ENCODE measurements around the gene MRPL4. TPM values are rescaled to one million over a fixed set of nuclear protein-coding genes. Genes with fewer than 3 reads are reported as not detected.

The MRPL4 gene
- total RNA-seq, 1 experiment from 2014 or later: 112 TPM

GRCh38 chr19:10205636-10206035 lies 46.4 kb upstream of the MRPL4 start:
- H3K9me3 Mint-ChIP-seq: peaks cover 16% of the 10 kb centered on the region
- CTCF ChIA-PET: interaction anchor here (0.6 to 1.7 kb wide), 5 partner anchors 22 to 198 kb away, joined by 3 to 11 read pairs (median 4); partner anchors contain the start of gene CDC37
- DNase-seq (ENCODE audit: low spot score) (no peak), ATAC-seq (no peak)
- H3K36me3 Mint-ChIP-seq: no peaks in the 10 kb centered on the region; the same call in 1 of the 2 replicates
- H3K27ac Mint-ChIP-seq: no peak overlapping the region
- POLR2A ChIA-PET: interaction anchor here (0.7 kb wide), 1 partner anchor 16 kb away, joined by 3 read pairs; no protein-coding TSS in a partner anchor
- peaks cover 15% of the 10 kb centered on the region for H3K4me1 Mint-ChIP-seq
- peaks cover 4% of the 10 kb centered on the region for H3K27me3 Mint-ChIP-seq (ENCODE audit: low read depth)
- no peak for TF ChIP-seq KAT7 (CRISPR knock-in tag; IDR thresholded peaks at IDR 0.05; ENCODE audit: borderline replicate concordance)
- TF ChIP-seq ZNF121 (CRISPR knock-in tag; IDR thresholded peaks at IDR 0.05): no peak
- TF ChIP-seq, protein P1, sequence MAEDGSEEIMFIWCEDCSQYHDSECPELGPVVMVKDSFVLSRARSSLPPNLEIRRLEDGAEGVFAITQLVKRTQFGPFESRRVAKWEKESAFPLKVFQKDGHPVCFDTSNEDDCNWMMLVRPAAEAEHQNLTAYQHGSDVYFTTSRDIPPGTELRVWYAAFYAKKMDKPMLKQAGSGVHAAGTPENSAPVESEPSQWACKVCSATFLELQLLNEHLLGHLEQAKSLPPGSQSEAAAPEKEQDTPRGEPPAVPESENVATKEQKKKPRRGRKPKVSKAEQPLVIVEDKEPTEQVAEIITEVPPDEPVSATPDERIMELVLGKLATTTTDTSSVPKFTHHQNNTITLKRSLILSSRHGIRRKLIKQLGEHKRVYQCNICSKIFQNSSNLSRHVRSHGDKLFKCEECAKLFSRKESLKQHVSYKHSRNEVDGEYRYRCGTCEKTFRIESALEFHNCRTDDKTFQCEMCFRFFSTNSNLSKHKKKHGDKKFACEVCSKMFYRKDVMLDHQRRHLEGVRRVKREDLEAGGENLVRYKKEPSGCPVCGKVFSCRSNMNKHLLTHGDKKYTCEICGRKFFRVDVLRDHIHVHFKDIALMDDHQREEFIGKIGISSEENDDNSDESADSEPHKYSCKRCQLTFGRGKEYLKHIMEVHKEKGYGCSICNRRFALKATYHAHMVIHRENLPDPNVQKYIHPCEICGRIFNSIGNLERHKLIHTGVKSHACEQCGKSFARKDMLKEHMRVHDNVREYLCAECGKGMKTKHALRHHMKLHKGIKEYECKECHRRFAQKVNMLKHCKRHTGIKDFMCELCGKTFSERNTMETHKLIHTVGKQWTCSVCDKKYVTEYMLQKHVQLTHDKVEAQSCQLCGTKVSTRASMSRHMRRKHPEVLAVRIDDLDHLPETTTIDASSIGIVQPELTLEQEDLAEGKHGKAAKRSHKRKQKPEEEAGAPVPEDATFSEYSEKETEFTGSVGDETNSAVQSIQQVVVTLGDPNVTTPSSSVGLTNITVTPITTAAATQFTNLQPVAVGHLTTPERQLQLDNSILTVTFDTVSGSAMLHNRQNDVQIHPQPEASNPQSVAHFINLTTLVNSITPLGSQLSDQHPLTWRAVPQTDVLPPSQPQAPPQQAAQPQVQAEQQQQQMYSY (CRISPR knock-in tag; IDR thresholded peaks at IDR 0.05): no peak
- TF ChIP-seq SOX15 (CRISPR knock-in tag; IDR thresholded peaks at IDR 0.05): no peak
- TF ChIP-seq GABPB1 (CRISPR knock-in tag; IDR thresholded peaks at IDR 0.05): no peak
- TF ChIP-seq ZBTB21 (CRISPR knock-in tag; IDR thresholded peaks at IDR 0.05; ENCODE audit: borderline replicate concordance): no peak
- no peak for TF ChIP-seq RORB (CRISPR knock-in tag; IDR thresholded peaks at IDR 0.05)
- TF ChIP-seq ZNF138 (CRISPR knock-in tag; conservative IDR thresholded peaks at IDR 0.05): no peak
- no peak for TF ChIP-seq RELA (CRISPR knock-in tag; IDR thresholded peaks at IDR 0.05; ENCODE audit: borderline replicate concordance)
- TF ChIP-seq, protein P2, sequence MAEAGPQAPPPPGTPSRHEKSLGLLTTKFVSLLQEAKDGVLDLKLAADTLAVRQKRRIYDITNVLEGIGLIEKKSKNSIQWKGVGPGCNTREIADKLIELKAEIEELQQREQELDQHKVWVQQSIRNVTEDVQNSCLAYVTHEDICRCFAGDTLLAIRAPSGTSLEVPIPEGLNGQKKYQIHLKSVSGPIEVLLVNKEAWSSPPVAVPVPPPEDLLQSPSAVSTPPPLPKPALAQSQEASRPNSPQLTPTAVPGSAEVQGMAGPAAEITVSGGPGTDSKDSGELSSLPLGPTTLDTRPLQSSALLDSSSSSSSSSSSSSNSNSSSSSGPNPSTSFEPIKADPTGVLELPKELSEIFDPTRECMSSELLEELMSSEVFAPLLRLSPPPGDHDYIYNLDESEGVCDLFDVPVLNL (CRISPR knock-in tag; IDR thresholded peaks at IDR 0.05; ENCODE audit: borderline replicate concordance, low read depth): no peak
- no peak for TF ChIP-seq CDX4 (CRISPR knock-in tag; IDR thresholded peaks at IDR 0.05; ENCODE audit: borderline replicate concordance)
- TF ChIP-seq SMAD3 (CRISPR knock-in tag; IDR thresholded peaks at IDR 0.05; ENCODE audit: borderline replicate concordance): no peak
- no peak for TF ChIP-seq CBFB (CRISPR knock-in tag; IDR thresholded peaks at IDR 0.05; ENCODE audit: low read depth)
- no peak for TF ChIP-seq MXD4 (CRISPR knock-in tag; IDR thresholded peaks at IDR 0.05; ENCODE audit: borderline replicate concordance)
- TF ChIP-seq, protein P3, sequence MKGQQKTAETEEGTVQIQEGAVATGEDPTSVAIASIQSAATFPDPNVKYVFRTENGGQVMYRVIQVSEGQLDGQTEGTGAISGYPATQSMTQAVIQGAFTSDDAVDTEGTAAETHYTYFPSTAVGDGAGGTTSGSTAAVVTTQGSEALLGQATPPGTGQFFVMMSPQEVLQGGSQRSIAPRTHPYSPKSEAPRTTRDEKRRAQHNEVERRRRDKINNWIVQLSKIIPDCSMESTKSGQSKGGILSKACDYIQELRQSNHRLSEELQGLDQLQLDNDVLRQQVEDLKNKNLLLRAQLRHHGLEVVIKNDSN (CRISPR knock-in tag; IDR thresholded peaks at IDR 0.05): no peak
- no peak for TF ChIP-seq OVOL2 (CRISPR knock-in tag; IDR thresholded peaks at IDR 0.05; ENCODE audit: borderline replicate concordance)
- H3K4me3 Mint-ChIP-seq: no peak overlapping the region

GRCh38 chr19:10206226-10206885 lies 45.7 kb upstream of the MRPL4 start:
- ChIA-PET CTCF (interaction anchor here (0.6 to 1.7 kb wide), 7 partner anchors 10 to 197 kb away, joined by 3 to 11 read pairs (median 4); partner anchors contain the start of gene CDC37), POLR2A (interaction anchor here (0.5 kb wide), 1 partner anchor 1744 kb away, joined by 5 read pairs; no protein-coding TSS in a partner anchor)
- Mint-ChIP-seq H3K4me3 (no peak overlapping the region), H3K27ac (no peak overlapping the region), H3K9me3 (peaks cover 16% of the 10 kb centered on the region), H3K27me3 (ENCODE audit: low read depth) (peaks cover 4% of the 10 kb centered on the region), H3K4me1 (peaks cover 15% of the 10 kb centered on the region), H3K36me3 (no peaks in the 10 kb centered on the region; the same call in 1 of the 2 replicates)
- DNase-seq (ENCODE audit: low spot score): no peak
- TF ChIP-seq, protein P4, sequence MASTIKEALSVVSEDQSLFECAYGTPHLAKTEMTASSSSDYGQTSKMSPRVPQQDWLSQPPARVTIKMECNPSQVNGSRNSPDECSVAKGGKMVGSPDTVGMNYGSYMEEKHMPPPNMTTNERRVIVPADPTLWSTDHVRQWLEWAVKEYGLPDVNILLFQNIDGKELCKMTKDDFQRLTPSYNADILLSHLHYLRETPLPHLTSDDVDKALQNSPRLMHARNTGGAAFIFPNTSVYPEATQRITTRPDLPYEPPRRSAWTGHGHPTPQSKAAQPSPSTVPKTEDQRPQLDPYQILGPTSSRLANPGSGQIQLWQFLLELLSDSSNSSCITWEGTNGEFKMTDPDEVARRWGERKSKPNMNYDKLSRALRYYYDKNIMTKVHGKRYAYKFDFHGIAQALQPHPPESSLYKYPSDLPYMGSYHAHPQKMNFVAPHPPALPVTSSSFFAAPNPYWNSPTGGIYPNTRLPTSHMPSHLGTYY (CRISPR knock-in tag; IDR thresholded peaks at IDR 0.05): no peak
- TF ChIP-seq GABPB1 (CRISPR knock-in tag; IDR thresholded peaks at IDR 0.05) (peak; percentile 48; the same call in 1 of the 2 replicates), ATF2 (CRISPR knock-in tag; IDR thresholded peaks at IDR 0.05; ENCODE audit: borderline replicate concordance, low read depth) (no peak), SMAD4 (CRISPR knock-in tag; IDR thresholded peaks at IDR 0.05) (no peak), FOXJ3 (CRISPR knock-in tag; IDR thresholded peaks at IDR 0.05; ENCODE audit: borderline replicate concordance) (no peak), NFATC4 (CRISPR knock-in tag; IDR thresholded peaks at IDR 0.05) (no peak), ELF4 (CRISPR knock-in tag; IDR thresholded peaks at IDR 0.05; ENCODE audit: low read depth) (no peak), ZNF396 (CRISPR knock-in tag; IDR thresholded peaks at IDR 0.05; ENCODE audit: borderline replicate concordance) (no peak)
- no peak for ATAC-seq

All from WTC11 (cell line).